ENCODE measurements around the gene PIK3CG.

The PIK3CG gene

DNA sequence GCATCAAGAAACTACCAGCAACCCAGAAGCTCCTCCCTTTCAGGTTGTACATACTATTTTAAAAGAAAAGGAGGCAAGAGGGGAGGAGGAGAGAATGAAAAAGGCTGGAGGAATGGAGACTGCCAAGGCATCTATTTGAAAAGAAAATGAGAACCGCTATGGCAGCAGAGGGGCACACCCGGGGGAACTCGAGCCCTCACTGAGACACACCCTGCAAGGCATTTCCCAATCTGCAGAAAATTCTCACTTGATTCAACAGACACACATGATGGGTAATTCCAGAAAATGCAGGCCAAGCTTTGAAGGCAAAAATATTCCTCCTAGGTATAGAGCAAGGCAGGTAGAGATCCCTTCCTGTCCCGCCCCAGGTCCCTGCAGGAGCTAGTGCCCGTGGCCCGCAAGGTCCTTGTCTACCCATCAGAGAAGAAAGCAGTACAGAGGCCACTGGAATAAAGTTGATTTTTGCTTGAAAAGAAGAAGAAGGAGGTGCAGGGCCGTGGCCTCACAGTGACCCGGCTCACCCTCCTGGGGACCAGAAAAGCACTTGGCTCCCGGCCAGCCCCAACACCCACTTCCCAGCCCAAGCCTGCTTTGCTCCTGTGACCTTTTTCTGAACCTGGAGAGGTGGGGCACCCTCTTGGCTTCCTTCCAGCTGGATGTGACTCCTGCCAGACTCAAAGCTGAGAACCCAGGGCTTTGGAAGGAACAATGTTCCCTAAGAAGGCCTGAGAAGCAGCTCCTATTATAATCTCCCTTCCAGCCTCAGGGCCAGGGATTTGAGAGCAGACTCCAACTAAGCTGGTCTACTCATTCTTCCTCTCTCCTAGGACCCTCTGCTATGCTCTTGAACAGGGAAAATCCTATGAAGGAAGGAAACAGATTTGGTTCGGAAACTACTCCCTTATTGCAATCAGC lies 6.2 kb upstream of the PIK3CG start:
- DNase-seq = no peak

DNA sequence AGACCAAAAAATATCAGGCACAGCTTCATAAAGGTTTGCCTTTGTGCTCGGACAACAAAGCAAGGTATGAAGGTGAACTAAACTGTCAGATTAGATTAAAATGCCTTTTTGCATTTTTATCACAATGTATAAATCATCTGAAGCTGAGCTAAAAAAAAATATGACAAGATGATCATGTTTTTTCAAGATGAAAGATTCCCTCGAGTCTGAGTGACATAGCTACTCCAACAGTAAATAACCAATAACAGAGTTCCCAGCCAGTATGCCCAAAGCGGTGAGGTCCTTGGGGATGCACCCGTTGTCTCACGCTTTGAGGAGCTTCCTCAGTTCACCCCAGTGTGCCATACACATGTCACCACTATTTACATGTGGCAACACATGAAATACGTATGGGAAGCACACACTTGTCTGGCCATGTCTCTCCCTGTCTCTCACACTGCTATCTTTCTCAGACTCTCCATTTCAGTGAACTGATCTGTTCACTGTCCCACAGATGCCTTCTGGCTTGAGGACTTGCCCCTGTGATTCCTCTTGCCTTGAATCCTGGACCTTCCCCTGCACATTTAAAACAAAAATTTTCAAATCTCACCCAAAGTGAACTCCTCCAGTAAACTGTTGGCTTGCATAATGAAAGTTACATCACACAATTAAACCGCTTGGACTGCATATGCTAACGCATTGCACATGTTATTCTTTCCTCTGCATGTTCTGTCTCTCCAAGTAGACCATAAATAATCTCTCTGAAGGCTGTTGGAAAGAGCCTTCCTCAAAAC lies 2.6 kb upstream of the PIK3CG start:
- DNase-seq = no peak

DNA sequence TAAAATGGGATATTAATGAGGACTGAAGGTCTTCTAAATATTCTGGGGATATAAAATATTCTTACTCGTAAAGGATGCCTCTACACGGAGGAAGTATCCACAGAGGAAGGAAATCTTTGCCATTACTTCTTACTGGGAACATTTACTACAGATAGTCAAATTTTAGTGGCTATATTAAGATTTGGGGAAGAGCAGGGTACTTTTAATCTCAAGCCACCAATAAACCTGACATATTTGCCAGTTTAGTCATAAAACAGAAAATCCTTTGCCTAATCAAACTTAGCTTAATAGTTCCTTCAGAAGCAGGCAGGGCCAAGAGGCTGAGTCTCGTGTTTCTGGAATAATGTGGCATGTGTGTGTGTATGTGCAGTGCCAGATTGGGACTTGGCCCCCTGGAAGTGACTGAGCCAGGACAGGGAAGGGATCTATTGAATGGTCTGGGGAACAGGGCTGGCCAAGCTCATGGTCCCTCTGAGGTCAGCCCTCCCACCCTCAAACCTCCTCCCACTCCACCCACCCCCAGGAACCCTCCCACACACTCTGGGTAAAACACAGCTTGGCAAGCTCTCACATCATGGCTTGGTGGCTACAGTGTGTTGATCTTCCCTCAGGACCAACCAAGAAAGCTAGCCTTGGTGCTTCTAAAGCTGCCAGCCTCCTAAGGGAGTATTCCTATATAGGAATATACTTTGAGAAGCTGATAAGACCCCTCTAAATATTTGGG lies 1.6 kb upstream of the PIK3CG start:
- no peak for DNase-seq

GRCh38 chr7:106864298-106865081 lies 592 bp upstream of the PIK3CG start:
- DNase-seq = no peak

DNA sequence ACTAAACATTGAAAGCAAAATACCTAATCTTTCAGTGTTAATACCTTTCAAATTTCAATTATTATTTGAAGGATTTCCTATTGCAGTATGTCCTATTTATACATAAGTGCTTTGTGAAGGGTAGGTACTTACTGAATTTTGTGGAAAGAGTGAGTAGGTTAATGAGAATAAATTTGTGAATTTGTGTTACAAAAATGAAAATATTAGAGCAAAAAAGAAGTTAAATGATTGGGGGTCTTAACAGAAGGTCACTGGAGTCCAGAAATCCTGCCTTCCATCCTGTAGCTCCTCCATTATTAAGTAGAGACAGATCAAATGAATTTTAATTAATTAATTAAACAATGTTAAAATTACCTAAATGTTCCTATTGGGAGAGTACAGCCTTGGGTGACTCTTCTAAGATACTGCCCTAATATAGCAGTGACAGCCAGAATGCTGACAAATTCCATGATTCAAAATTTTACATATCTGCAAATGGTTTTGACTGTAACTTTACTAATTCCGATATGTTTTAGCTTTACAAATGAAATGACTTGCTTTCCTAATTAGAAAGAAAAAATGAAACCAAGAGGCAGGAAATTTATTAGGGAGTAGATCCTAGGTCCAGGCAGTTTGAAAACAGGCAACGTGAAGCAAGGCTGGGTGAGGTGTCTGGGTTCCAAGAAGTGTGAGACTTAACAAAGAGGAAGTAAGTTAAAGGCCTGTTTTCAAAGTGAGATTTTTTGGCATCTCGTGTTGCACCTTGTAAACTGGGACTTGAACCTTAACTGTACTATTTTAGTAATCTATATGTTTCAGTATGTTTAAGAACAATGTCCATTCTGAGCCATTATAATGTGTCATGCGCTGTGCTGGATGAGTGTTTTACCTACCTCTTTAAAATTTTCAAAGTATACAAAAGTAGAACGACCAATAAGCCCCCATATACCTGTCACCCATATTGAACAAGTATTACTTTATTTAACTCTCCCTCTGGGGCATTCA lies 1.5 kb downstream of the PIK3CG start:
- DNase-seq = no peak

DNA sequence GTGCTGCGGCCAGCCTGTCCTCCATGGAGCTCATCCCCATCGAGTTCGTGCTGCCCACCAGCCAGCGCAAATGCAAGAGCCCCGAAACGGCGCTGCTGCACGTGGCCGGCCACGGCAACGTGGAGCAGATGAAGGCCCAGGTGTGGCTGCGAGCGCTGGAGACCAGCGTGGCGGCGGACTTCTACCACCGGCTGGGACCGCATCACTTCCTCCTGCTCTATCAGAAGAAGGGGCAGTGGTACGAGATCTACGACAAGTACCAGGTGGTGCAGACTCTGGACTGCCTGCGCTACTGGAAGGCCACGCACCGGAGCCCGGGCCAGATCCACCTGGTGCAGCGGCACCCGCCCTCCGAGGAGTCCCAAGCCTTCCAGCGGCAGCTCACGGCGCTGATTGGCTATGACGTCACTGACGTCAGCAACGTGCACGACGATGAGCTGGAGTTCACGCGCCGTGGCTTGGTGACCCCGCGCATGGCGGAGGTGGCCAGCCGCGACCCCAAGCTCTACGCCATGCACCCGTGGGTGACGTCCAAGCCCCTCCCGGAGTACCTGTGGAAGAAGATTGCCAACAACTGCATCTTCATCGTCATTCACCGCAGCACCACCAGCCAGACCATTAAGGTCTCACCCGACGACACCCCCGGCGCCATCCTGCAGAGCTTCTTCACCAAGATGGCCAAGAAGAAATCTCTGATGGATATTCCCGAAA lies 2.7 kb downstream of the PIK3CG start:
- DNase-seq = no peak

DNA sequence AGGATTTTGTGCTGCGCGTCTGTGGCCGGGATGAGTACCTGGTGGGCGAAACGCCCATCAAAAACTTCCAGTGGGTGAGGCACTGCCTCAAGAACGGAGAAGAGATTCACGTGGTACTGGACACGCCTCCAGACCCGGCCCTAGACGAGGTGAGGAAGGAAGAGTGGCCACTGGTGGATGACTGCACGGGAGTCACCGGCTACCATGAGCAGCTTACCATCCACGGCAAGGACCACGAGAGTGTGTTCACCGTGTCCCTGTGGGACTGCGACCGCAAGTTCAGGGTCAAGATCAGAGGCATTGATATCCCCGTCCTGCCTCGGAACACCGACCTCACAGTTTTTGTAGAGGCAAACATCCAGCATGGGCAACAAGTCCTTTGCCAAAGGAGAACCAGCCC lies 3.3 kb downstream of the PIK3CG start:
- no peak for DNase-seq

DNA sequence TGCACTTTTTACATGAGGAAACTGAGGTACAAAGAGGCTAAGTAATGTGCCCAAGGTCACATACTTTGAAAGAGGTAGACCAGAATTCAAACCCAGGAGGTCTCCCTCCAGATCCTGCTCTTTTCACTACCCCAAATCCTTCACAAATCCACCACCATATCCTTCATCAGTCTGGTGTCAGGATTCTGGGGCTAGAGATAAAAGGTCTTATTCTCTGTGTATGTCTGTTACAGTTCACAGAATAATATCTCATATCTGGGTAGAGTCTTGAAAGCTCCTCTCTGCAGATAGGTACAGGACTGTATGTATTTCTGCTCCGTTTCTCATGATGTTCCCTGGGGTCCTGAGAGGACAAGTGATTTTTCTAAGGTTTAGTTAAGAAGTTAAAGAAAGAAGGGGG lies 4.9 kb downstream of the PIK3CG start:
- DNase-seq = no peak

GRCh38 chr7:106870528-106870927 lies 5.4 kb downstream of the PIK3CG start:
- DNase-seq = no peak

GRCh38 chr7:106870983-106871410 lies 5.9 kb downstream of the PIK3CG start:
- DNase-seq = no peak

DNA sequence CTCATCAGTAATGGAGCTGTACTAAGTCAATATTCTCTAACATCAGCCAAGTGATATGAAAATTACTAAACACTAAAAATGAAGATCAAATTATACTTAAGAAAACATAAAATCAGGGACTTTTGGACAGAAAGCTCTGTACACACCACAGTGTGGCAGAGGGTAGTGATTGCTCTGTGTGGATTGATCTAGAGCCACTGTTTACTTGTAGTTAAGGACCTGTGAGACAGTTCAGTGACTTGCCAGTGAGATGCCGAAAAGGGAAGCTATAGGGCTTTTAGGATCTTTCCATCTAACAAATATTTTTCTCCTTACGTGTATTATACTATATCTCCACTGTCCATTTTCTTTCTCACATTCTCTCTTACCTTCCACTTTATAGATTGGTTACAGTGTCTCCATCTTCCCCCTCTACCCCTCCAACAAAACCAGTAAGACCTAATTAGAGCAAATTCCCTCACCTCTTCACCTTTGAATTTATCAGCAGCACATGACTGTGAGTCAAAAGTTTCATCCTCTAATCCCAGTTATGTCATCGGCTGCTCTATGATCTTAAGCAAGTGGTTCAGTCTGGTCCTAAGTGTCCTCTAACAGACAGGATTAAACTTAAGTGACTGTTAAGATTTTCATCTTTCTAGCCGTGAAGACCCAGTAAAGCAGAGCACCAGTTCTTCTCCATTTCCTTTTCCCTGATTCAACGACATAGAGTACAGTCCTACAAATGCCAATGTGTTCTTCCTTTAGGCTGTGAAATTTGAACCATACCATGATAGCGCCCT lies 6.9 kb downstream of the PIK3CG start:
- DNase-seq = no peak

- DNase-seq = no peak
Measured at GRCh38 chr7:106872763-106873162, 7.7 kb downstream of the PIK3CG start.

GRCh38 chr7:106874076-106874475 lies 9.0 kb downstream of the PIK3CG start:
- no peak for DNase-seq

GRCh38 chr7:106875508-106875907 lies 10.4 kb downstream of the PIK3CG start:
- no peak for DNase-seq

GRCh38 chr7:106878748-106879439 lies 13.8 kb downstream of the PIK3CG start:
- no peak for DNase-seq

DNA sequence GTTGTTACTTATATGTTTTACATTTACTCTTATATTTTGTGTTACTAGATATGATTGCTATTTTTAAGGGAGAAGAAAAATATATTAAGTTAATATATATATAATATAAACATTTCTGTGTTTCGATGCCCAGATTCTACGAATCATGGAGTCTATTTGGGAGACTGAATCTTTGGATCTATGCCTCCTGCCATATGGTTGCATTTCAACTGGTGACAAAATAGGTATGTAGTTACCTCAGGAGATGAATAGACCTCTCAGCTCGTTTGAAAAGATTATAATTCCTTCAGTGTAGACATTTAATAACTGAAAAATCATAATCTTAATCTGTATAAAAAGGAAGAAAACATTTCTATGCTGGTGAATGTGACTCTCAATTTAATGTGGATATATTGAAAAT lies 16.9 kb downstream of the PIK3CG start:
- no peak for DNase-seq

DNA sequence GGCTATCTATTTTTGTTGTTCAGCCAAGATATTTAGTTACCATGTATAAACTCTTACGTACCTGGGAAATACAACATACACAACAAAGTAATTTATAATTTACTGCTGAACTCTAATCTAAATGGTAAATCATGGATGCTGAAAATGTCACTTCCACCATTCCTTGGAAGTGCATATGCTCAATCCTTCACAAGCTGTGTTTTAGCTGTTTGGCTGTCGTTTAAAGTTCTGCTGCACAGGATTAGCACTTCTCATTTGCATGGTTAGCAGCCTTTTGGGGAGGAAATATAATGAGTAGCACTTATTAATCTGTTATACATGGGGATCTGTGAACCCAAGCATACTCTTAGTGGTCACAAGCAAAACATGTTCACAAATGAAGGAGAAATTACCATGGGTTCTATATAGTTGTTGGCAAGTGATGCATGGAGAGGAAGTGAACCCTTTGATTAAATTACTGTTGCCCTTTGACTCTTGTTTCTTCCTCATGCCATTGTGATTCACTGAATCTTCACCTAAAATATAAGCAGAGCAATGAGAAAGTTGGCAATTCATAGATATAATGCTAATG lies 18.5 kb downstream of the PIK3CG start:
- DNase-seq = no peak

GRCh38 chr7:106885652-106886051 lies 20.6 kb downstream of the PIK3CG start:
- DNase-seq = no peak

DNA sequence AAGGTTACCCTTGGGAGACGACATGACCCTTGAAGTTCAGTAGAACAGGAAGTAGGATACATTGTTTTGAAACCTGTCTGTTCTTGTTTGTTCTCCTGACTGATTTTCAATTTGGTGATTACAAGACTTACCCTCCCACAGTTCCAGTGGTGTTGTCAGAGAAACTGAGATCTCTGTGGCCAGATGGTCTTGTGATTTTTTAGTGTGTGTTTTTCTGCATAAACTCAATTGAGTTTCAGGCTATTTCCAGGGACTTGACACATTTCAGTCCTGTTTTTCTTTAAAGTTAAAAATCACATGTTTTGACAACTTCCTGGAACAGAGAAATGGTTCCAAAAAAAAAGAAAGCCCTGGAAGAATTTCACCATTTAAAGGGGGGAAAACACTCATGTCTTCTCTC lies 22.3 kb downstream of the PIK3CG start:
- no peak for DNase-seq

Data from 8988T (cell line).